ENCODE data around the gene RBM27.

RBM27 gene

GRCh38 chr5:146229222-146229621, 25.8 kb downstream of the RBM27 start:
- H3K9me3 ChIP-seq (ENCODE audit: control insufficient read depth in 2 of 2, low read length in 2 of 2): no peaks in the 10 kb centered on the region
- H3K36me3 ChIP-seq (ENCODE audit: control insufficient read depth in 2 of 2, insufficient read depth in 2 of 2, low read length in 2 of 2): peaks cover 12 to 14% of the 10 kb centered on the region in 2 donors
- no peaks in the 10 kb centered on the region for H3K27me3 ChIP-seq (ENCODE audit: control insufficient read depth in 1 of 2, insufficient read depth in 2 of 2, low read length in 2 of 2)
- H3K9ac ChIP-seq (ENCODE audit: low read length in 2 of 2): no peak overlapping the region
- peaks cover 2% of the 10 kb centered on the region for H3K4me1 ChIP-seq (ENCODE audit: control insufficient read depth, insufficient read depth, low read length)
- no peak overlapping the region for H3K4me3 ChIP-seq (ENCODE audit: low read length in 2 of 2)
- no peak overlapping the region for H3K27ac ChIP-seq (ENCODE audit: low read length)

- Histone ChIP-seq H3K27me3 (ENCODE audit: control insufficient read depth in 1 of 2, insufficient read depth in 2 of 2, low read length in 2 of 2) (no peaks in the 10 kb centered on the region), H3K4me1 (ENCODE audit: control insufficient read depth, insufficient read depth, low read length) (peaks cover 2% of the 10 kb centered on the region), H3K27ac (ENCODE audit: low read length) (no peak overlapping the region), H3K9ac (ENCODE audit: low read length in 2 of 2) (no peak overlapping the region), H3K36me3 (ENCODE audit: control insufficient read depth in 2 of 2, insufficient read depth in 2 of 2, low read length in 2 of 2) (peaks cover 17% of the 10 kb centered on the region in 2 donors), H3K4me3 (ENCODE audit: low read length in 2 of 2) (no peak overlapping the region), H3K9me3 (ENCODE audit: control insufficient read depth in 2 of 2, low read length in 2 of 2) (no peaks in the 10 kb centered on the region)
These were observed 28.8 kb downstream of the RBM27 start for GRCh38 chr5:146232223-146232622.

GRCh38 chr5:146233441-146233840, 30.0 kb downstream of the RBM27 start:
- Histone ChIP-seq H3K4me3 (ENCODE audit: low read length in 2 of 2) (no peak overlapping the region), H3K27ac (ENCODE audit: low read length) (no peak overlapping the region), H3K27me3 (ENCODE audit: control insufficient read depth in 1 of 2, insufficient read depth in 2 of 2, low read length in 2 of 2) (no peaks in the 10 kb centered on the region), H3K9me3 (ENCODE audit: control insufficient read depth in 2 of 2, low read length in 2 of 2) (no peaks in the 10 kb centered on the region), H3K9ac (ENCODE audit: low read length in 2 of 2) (no peak overlapping the region), H3K4me1 (ENCODE audit: control insufficient read depth, insufficient read depth, low read length) (peaks cover 2% of the 10 kb centered on the region), H3K36me3 (ENCODE audit: control insufficient read depth in 2 of 2, insufficient read depth in 2 of 2, low read length in 2 of 2) (peaks cover 18 to 25% of the 10 kb centered on the region in 2 donors)

- peaks cover 8 to 15% of the 10 kb centered on the region in 2 donors for H3K36me3 ChIP-seq (ENCODE audit: control insufficient read depth in 2 of 2, insufficient read depth in 2 of 2, low read length in 2 of 2)
These were observed 35.6 kb downstream of the RBM27 start for GRCh38 chr5:146238973-146239372.

GRCh38 chr5:146240951-146241350, 37.5 kb downstream of the RBM27 start:
- Histone ChIP-seq H3K9me3 (ENCODE audit: control insufficient read depth in 2 of 2, low read length in 2 of 2) (no peaks in the 10 kb centered on the region), H3K36me3 (ENCODE audit: control insufficient read depth in 2 of 2, insufficient read depth in 2 of 2, low read length in 2 of 2) (peaks cover 7 to 17% of the 10 kb centered on the region in 2 donors), H3K4me3 (ENCODE audit: low read length in 2 of 2) (no peak overlapping the region), H3K4me1 (ENCODE audit: control insufficient read depth, insufficient read depth, low read length) (no peaks in the 10 kb centered on the region), H3K9ac (ENCODE audit: low read length in 2 of 2) (no peak overlapping the region), H3K27ac (ENCODE audit: low read length) (no peak overlapping the region), H3K27me3 (ENCODE audit: control insufficient read depth in 1 of 2, insufficient read depth in 2 of 2, low read length in 2 of 2) (no peaks in the 10 kb centered on the region)

More at GRCh38 chr5:146238973-146239372, 35.6 kb downstream of the RBM27 start:
- Histone ChIP-seq H3K4me3 (ENCODE audit: low read length in 2 of 2) (no peak overlapping the region), H3K27ac (ENCODE audit: low read length) (no peak overlapping the region), H3K27me3 (ENCODE audit: control insufficient read depth in 1 of 2, insufficient read depth in 2 of 2, low read length in 2 of 2) (no peaks in the 10 kb centered on the region), H3K9ac (ENCODE audit: low read length in 2 of 2) (no peak overlapping the region), H3K4me1 (ENCODE audit: control insufficient read depth, insufficient read depth, low read length) (no peaks in the 10 kb centered on the region), H3K9me3 (ENCODE audit: control insufficient read depth in 2 of 2, low read length in 2 of 2) (no peaks in the 10 kb centered on the region)

GRCh38 chr5:146243247-146243646, 39.8 kb downstream of the RBM27 start:
- Histone ChIP-seq H3K36me3 (ENCODE audit: control insufficient read depth in 2 of 2, insufficient read depth in 2 of 2, low read length in 2 of 2) (peaks cover 4 to 6% of the 10 kb centered on the region in 2 donors), H3K9me3 (ENCODE audit: control insufficient read depth in 2 of 2, low read length in 2 of 2) (no peaks in the 10 kb centered on the region), H3K27me3 (ENCODE audit: control insufficient read depth in 1 of 2, insufficient read depth in 2 of 2, low read length in 2 of 2) (no peaks in the 10 kb centered on the region), H3K4me3 (ENCODE audit: low read length in 2 of 2) (no peak overlapping the region), H3K4me1 (ENCODE audit: control insufficient read depth, insufficient read depth, low read length) (no peaks in the 10 kb centered on the region), H3K9ac (ENCODE audit: low read length in 2 of 2) (no peak overlapping the region), H3K27ac (ENCODE audit: low read length) (no peak overlapping the region)

GRCh38 chr5:146248561-146248960, 45.2 kb downstream of the RBM27 start:
- no peaks in the 10 kb centered on the region for H3K9me3 ChIP-seq (ENCODE audit: control insufficient read depth in 2 of 2, low read length in 2 of 2)
- no peak overlapping the region for H3K9ac ChIP-seq (ENCODE audit: low read length in 2 of 2)
- H3K27me3 ChIP-seq (ENCODE audit: control insufficient read depth in 1 of 2, insufficient read depth in 2 of 2, low read length in 2 of 2): no peaks in the 10 kb centered on the region
- no peak overlapping the region for H3K27ac ChIP-seq (ENCODE audit: low read length)
- no peak overlapping the region for H3K4me3 ChIP-seq (ENCODE audit: low read length in 2 of 2)
- no peaks in the 10 kb centered on the region for H3K4me1 ChIP-seq (ENCODE audit: control insufficient read depth, insufficient read depth, low read length)
- H3K36me3 ChIP-seq (ENCODE audit: control insufficient read depth in 2 of 2, insufficient read depth in 2 of 2, low read length in 2 of 2): peaks cover 12 to 16% of the 10 kb centered on the region in 2 donors

GRCh38 chr5:146249801-146250200, 46.4 kb downstream of the RBM27 start:
- no peak overlapping the region for H3K27ac ChIP-seq (ENCODE audit: low read length)
- no peaks in the 10 kb centered on the region for H3K27me3 ChIP-seq (ENCODE audit: control insufficient read depth in 1 of 2, insufficient read depth in 2 of 2, low read length in 2 of 2)
- no peaks in the 10 kb centered on the region for H3K9me3 ChIP-seq (ENCODE audit: control insufficient read depth in 2 of 2, low read length in 2 of 2)
- no peaks in the 10 kb centered on the region for H3K4me1 ChIP-seq (ENCODE audit: control insufficient read depth, insufficient read depth, low read length)
- H3K36me3 ChIP-seq (ENCODE audit: control insufficient read depth in 2 of 2, insufficient read depth in 2 of 2, low read length in 2 of 2): peaks cover 14 to 18% of the 10 kb centered on the region in 2 donors
- no peak overlapping the region for H3K9ac ChIP-seq (ENCODE audit: low read length in 2 of 2)
- no peak overlapping the region for H3K4me3 ChIP-seq (ENCODE audit: low read length in 2 of 2)

Measured in stomach smooth muscle (tissue), 2 donors.